ENCODE data around the gene NOX3.

DNA sequence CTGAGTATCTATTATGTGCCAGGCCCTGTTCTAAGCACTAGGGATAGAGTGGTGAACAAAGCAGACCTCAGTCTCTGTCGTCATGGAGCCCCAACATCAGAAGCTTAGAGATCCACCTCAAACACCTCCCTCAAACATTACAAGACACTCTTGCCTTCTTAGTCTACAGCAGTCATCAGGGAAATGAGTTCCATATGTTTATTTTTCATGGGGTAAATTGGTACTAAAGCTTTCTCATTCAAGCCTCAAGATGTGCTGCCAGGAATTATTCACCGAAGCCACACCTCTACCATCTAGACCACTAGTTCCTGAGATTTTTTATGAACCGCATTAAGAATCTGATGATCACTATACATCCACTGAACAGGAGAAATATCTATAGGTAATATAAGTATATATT lies 82.4 kb downstream of the NOX3 start:
- TF ChIP-seq, protein P1, sequence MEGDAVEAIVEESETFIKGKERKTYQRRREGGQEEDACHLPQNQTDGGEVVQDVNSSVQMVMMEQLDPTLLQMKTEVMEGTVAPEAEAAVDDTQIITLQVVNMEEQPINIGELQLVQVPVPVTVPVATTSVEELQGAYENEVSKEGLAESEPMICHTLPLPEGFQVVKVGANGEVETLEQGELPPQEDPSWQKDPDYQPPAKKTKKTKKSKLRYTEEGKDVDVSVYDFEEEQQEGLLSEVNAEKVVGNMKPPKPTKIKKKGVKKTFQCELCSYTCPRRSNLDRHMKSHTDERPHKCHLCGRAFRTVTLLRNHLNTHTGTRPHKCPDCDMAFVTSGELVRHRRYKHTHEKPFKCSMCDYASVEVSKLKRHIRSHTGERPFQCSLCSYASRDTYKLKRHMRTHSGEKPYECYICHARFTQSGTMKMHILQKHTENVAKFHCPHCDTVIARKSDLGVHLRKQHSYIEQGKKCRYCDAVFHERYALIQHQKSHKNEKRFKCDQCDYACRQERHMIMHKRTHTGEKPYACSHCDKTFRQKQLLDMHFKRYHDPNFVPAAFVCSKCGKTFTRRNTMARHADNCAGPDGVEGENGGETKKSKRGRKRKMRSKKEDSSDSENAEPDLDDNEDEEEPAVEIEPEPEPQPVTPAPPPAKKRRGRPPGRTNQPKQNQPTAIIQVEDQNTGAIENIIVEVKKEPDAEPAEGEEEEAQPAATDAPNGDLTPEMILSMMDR (IDR thresholded peaks at IDR 0.05): no peak
- TF ChIP-seq POLR2AphosphoS5 (IDR thresholded peaks at IDR 0.05; ENCODE audit: insufficient read depth in 1 of 2, low read depth in 1 of 2) (no peak), POLR2A (IDR thresholded peaks at IDR 0.05) (no peak)

Data from vagina (tissue), 2 donors.